Erythroblast (primary cell): ENCODE data around the gene RNF212.

Experiments used
- GATA1 ChIP-seq: IDR thresholded peaks from 2 replicates; pipeline ENCODE4 v1.6.1; 2011; ENCODE audit warnings: low read depth, mild to moderate bottlenecking, control low read depth, low read length, moderate library complexity
- POLR2A ChIP-seq: IDR thresholded peaks from 2 replicates; pipeline ENCODE4 v1.6.1; 2011; ENCODE audit warnings: mild to moderate bottlenecking, low read length

DNA sequence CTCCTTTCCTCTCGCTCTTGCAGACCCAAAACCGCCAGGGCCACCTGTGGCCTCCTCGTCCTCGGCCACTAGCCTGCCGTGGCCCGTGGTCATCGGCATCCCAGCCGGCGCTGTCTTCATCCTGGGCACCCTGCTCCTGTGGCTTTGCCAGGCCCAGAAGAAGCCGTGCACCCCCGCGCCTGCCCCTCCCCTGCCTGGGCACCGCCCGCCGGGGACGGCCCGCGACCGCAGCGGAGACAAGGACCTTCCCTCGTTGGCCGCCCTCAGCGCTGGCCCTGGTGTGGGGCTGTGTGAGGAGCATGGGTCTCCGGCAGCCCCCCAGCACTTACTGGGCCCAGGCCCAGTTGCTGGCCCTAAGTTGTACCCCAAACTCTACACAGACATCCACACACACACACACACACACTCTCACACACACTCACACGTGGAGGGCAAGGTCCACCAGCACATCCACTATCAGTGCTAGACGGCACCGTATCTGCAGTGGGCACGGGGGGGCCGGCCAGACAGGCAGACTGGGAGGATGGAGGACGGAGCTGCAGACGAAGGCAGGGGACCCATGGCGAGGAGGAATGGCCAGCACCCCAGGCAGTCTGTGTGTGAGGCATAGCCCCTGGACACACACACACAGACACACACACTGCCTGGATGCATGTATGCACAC is 88.3 kb downstream of the RNF212 start:
- no peak for TF ChIP-seq POLR2A
- TF ChIP-seq GATA1, result no peak
